HL-60 (cell line): ENCODE data around the gene CCK.

Source experiments
- DNase-seq, 2 experiments: peaks; one replicate each; pipeline ENCODE4 v3.0.0-alpha.2; 2010 to 2020; ENCODE audit warnings: low read depth in 1 of 2, low spot score in 1 of 2
- H3K27ac ChIP-seq: fragments of 250-450 bp; sonication (Bioruptor Pico); replicated peaks from 2 replicates; pipeline ENCODE4 v1.5.1; 2020; ENCODE audit warnings: mild to moderate bottlenecking, moderate library complexity
- H3K27me3 ChIP-seq: fragments of 250-450 bp; sonication (Bioruptor Pico); 2 replicates; pipeline ENCODE4 v1.5.1; 2021; ENCODE audit warnings: mild to moderate bottlenecking, moderate library complexity; ENCODE audit not compliant: insufficient read depth, poor library complexity, severe bottlenecking
- H3K4me3 ChIP-seq: replicated peaks from 2 replicates; pipeline ENCODE4 v1.5.1; 2011; ENCODE audit warnings: mild to moderate bottlenecking, control low read depth, low read length; ENCODE audit not compliant: insufficient read depth
- CTCF ChIP-seq: IDR thresholded peaks from one replicate; pipeline ENCODE4 v1.5.1; 2011; ENCODE audit warnings: low read length, control low read depth, inconsistent platforms; ENCODE audit not compliant: insufficient read depth
- GABPA ChIP-seq: IDR thresholded peaks from 2 replicates; pipeline ENCODE4 v1.6.1; 2012; ENCODE audit warnings: low read depth
- POLR2AphosphoS5 ChIP-seq: IDR thresholded peaks from 2 replicates; pipeline ENCODE4 v1.6.1; 2012; ENCODE audit warnings: low read depth
- REST ChIP-seq: IDR thresholded peaks from 2 replicates; pipeline ENCODE4 v1.6.1; 2012; ENCODE audit warnings: low read depth; ENCODE audit not compliant: insufficient replicate concordance
- SPI1 ChIP-seq: IDR thresholded peaks from 2 replicates; pipeline ENCODE4 v1.6.1; 2012; ENCODE audit warnings: low read depth, mild to moderate bottlenecking, borderline replicate concordance

Gene CCK

GRCh38 chr3:42226470-42227425 is 39.2 kb downstream of the CCK start:
- Histone ChIP-seq H3K4me3 (no peak overlapping the region), H3K27me3 (no peaks in the 10 kb centered on the region), H3K27ac (no peak overlapping the region)
- TF ChIP-seq CTCF (no peak), POLR2AphosphoS5 (no peak), REST (no peak), SPI1 (no peak), GABPA (no peak)
- DNase-seq: no peak

GRCh38 chr3:42225486-42226363 is 40.3 kb downstream of the CCK start:
- TF ChIP-seq CTCF: no peak
- TF ChIP-seq SPI1: no peak
- TF ChIP-seq GABPA: no peak
- no peak for TF ChIP-seq REST
- TF ChIP-seq POLR2AphosphoS5: no peak
- no peak overlapping the region for H3K27ac ChIP-seq

DNA sequence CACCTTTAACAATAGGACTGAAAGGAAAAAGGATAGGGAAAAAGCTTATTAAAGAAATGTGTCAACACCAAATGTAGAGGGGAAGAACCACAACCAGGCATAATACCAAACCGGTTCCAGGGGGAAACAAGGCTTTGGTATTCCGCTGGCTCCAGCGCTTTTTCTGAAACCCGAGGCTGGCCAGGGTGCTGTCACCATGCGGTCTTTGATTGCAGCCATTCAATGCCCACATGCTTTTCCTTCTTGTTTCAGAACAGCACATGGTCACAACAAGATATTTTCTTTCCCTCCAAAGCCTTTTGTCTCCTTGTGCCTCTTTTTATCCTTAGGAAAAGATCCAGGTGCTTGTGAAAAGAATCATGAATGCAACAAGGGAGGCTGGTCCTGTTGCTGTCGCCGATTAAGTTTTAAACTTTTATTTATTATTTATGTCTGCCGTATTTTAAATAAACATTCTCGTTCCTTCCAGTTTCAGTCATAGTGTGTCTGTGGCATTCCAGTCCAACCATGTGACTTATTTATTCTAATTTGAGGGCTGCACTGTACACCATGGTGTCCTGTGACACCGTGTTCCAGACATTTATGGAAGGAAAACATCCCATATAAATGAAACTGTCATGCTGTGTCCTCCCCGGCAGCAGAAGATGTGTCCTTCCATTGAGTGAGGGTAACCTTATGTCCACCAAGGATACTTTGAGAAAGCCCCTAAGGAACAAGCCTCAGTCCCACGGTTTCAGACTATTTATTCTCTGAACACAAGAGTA is 41.1 kb downstream of the CCK start:
- no peak for DNase-seq
- TF ChIP-seq POLR2AphosphoS5: no peak
- TF ChIP-seq GABPA: no peak
- no peak for TF ChIP-seq REST
- no peak for TF ChIP-seq CTCF
- TF ChIP-seq SPI1: no peak
- Histone ChIP-seq H3K27ac (no peak overlapping the region), H3K4me3 (no peak overlapping the region), H3K27me3 (no peaks in the 10 kb centered on the region)

More at GRCh38 chr3:42225486-42226363, 40.3 kb downstream of the CCK start:
- no peak for DNase-seq
- Histone ChIP-seq H3K4me3 (no peak overlapping the region), H3K27me3 (no peaks in the 10 kb centered on the region)
